ENCODE results near the gene FBN1. TPM values are rescaled to one million over a fixed set of nuclear protein-coding genes. Genes with fewer than 3 reads are reported as not detected.

Gene FBN1
- total RNA-seq, 1 donor from 2014 or later: 0.62 TPM

DNA sequence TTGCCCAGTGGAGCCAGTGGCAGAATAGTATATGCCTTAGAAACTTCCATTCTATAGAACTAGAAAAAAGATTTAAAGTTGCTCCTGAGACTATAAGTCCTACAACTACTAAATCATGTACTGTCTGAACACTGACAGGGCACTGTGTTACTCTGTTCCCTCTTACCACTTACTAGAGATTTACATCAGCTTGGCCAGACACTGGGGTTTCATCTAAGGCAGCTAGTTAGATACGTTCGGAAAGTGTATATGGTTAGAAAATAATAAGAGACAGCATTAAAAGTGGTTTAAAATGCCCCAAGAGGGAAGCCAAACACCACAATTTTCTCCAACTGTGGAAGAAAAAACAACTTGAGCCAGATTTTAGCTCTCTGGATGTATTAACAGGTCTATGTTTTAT is 97.1 kb downstream of the FBN1 start:
- Mint-ChIP-seq H3K4me1 (no peaks in the 10 kb centered on the region), H3K27me3 (peaks cover 1% of the 10 kb centered on the region), H3K36me3 (ENCODE audit: low read depth) (no peaks in the 10 kb centered on the region), H3K27ac (no peak overlapping the region), H3K4me3 (no peak overlapping the region), H3K9me3 (no peaks in the 10 kb centered on the region)
- CTCF ChIA-PET: no interaction called here
- DNase-seq: no peak
- ATAC-seq (ENCODE audit: low read depth): no peak
- POLR2A ChIA-PET: no interaction called here
- intact Hi-C loops (cut with micrococcal nuclease): no loop called here
- TF ChIP-seq, protein P1, sequence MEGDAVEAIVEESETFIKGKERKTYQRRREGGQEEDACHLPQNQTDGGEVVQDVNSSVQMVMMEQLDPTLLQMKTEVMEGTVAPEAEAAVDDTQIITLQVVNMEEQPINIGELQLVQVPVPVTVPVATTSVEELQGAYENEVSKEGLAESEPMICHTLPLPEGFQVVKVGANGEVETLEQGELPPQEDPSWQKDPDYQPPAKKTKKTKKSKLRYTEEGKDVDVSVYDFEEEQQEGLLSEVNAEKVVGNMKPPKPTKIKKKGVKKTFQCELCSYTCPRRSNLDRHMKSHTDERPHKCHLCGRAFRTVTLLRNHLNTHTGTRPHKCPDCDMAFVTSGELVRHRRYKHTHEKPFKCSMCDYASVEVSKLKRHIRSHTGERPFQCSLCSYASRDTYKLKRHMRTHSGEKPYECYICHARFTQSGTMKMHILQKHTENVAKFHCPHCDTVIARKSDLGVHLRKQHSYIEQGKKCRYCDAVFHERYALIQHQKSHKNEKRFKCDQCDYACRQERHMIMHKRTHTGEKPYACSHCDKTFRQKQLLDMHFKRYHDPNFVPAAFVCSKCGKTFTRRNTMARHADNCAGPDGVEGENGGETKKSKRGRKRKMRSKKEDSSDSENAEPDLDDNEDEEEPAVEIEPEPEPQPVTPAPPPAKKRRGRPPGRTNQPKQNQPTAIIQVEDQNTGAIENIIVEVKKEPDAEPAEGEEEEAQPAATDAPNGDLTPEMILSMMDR (IDR thresholded peaks at IDR 0.05): no peak

DNA sequence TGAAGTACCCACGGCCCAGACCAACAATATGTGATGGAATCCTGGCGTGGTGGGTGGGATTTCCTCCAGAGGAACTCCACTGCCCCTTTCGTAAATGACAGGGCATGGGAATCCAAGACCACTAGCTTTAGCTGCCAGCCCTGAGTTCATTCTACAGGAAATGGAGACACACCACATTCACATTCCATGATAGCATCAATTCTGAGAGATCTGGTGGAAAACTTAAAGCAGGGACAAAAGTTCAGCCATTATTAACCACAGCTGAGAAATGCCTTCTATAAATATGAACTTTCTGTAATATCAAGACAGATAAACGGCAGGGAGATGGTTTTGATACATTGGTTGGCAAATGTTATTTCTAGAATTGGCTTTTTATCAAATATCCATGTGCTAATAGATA is 98.2 kb downstream of the FBN1 start:
- Mint-ChIP-seq H3K27me3 (peaks cover 1% of the 10 kb centered on the region), H3K4me3 (no peak overlapping the region), H3K27ac (no peak overlapping the region), H3K4me1 (no peaks in the 10 kb centered on the region), H3K36me3 (ENCODE audit: low read depth) (no peaks in the 10 kb centered on the region), H3K9me3 (no peaks in the 10 kb centered on the region)
- ChIA-PET CTCF (no interaction called here), POLR2A (no interaction called here)
- TF ChIP-seq, protein P1 (IDR thresholded peaks at IDR 0.05): no peak
- intact Hi-C loops (cut with micrococcal nuclease): no loop called here
- DNase-seq (no peak), ATAC-seq (ENCODE audit: low read depth) (no peak)

DNA sequence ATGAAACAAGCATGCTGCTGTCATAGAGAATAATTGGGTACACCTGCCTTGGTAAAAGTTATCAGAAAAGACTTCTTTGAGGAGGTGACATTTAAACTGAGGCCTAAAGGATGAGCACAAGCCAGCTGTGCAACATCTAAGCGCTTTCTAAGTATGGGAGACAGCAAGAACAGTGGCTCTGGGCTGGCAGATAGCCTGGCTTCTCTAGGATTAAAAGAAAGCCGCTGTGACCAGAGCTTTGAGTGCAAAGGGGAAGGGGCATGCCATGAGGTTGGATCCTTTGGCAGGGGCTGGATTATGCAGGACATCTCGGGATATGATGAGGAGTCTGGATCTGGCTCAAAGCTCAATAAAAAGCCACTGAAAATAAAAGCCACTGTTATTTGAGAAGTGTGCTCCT is 99.2 kb downstream of the FBN1 start:
- Mint-ChIP-seq H3K27me3 (peaks cover 1% of the 10 kb centered on the region), H3K4me3 (no peak overlapping the region), H3K27ac (no peak overlapping the region), H3K9me3 (no peaks in the 10 kb centered on the region), H3K36me3 (ENCODE audit: low read depth) (no peaks in the 10 kb centered on the region), H3K4me1 (no peaks in the 10 kb centered on the region)
- TF ChIP-seq, protein P1 (IDR thresholded peaks at IDR 0.05): no peak
- intact Hi-C loops (cut with micrococcal nuclease): no loop called here
- CTCF ChIA-PET: no interaction called here
- POLR2A ChIA-PET: no interaction called here
- no peak for ATAC-seq (ENCODE audit: low read depth)
- no peak for DNase-seq

DNA sequence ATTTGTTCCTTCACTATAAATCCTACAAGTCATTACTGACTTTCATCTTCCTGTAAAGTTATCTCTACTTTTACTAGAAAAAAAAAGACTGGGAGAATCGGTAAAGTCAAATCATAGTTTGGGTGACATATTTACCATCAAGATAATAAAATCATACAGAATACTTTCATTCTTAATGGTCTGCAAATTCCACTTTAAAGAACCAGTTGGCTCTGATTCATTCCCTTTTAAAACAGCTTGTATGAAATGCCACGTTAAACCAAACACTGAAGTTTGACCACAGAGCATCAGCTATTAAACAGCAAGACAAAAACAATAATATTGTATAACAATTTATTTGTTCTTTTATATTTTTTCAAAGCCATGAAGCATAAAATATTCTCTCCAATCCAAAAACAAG is 100.7 kb downstream of the FBN1 start:
- no peak for DNase-seq
- ATAC-seq (ENCODE audit: low read depth): no peak
- ChIA-PET CTCF (no interaction called here), POLR2A (no interaction called here)
- H3K36me3 Mint-ChIP-seq (ENCODE audit: low read depth): no peaks in the 10 kb centered on the region
- no peaks in the 10 kb centered on the region for H3K9me3 Mint-ChIP-seq
- TF ChIP-seq, protein P1 (IDR thresholded peaks at IDR 0.05): no peak
- no peaks in the 10 kb centered on the region for H3K4me1 Mint-ChIP-seq
- H3K27ac Mint-ChIP-seq: no peak overlapping the region
- intact Hi-C loops (cut with micrococcal nuclease): no loop called here
- no peak overlapping the region for H3K4me3 Mint-ChIP-seq
- H3K27me3 Mint-ChIP-seq: peaks cover 1% of the 10 kb centered on the region

DNA sequence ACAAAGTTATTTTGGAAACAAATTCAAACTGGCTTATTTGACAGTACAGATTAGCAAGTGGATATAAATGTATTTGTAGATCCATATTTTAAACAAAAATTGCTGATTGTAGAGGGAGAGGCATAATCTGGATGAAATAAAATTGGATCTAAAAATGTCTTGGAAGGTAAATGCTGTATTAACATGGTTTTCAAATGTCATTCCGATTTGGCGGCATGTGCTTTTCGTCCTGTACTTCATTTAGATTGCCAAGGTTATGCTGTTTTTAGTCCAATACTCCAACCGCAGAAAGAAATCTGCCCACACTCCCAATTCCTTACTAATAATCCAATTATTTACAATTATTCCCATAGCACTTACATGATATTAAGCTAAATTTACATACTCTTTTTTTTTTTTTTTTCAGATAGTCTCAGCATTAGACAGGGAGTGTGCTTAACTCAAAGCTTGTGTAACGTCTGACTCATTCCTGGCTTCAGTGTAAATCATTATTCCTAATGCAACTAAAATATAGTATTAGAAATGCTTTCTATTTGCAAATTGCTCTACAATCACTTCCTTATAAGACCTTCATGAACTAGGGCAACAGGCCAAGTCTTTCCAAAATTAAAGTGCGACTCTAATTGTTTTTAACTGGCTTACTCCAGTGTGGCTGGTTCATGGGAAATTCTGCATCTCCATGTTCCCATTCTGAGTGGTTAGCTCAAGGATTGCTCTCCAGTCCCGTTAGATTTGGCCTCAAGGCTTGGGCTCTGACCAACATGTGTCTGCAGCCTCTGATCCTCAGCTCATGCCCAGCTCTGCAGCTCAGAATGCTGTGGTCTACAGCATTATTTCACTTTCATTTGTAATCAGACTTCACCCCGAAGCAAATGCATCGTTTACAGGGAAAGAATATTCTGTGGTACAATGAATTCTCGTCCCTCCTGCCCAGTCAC is 103.9 kb downstream of the FBN1 start:
- Mint-ChIP-seq H3K9me3 (no peaks in the 10 kb centered on the region), H3K27ac (no peak overlapping the region), H3K4me3 (no peak overlapping the region), H3K36me3 (ENCODE audit: low read depth) (no peaks in the 10 kb centered on the region), H3K27me3 (peaks cover 1% of the 10 kb centered on the region), H3K4me1 (no peaks in the 10 kb centered on the region)
- no peak for ATAC-seq (ENCODE audit: low read depth)
- intact Hi-C loops (cut with micrococcal nuclease): no loop called here
- CTCF ChIA-PET: no interaction called here
- DNase-seq: no peak
- TF ChIP-seq, protein P1 (IDR thresholded peaks at IDR 0.05): no peak
- POLR2A ChIA-PET: no interaction called here
